ENCODE data around the gene VPS72.

VPS72 gene

GRCh38 chr1:151189637-151190445, at the start of gene VPS72:
VPS72 (minus strand) TSS chr1:151190197; CDS start chr1:151190121, 76 bp downstream.
- H3K4me3 ChIP-seq (ENCODE audit: control insufficient read depth, low read depth, low read length), result peak within 1 kb of the TSS; percentile 83
- DNase-seq (ENCODE audit: low read depth), result peak; percentile 56
- TF ChIP-seq CTCF (IDR thresholded peaks at IDR 0.05; ENCODE audit: control insufficient read depth, insufficient read depth, low read depth, low read length, missing control alignments), result no peak

- no peak overlapping the region for H3K4me3 ChIP-seq (ENCODE audit: control insufficient read depth, low read depth, low read length)
- no peak for TF ChIP-seq CTCF (IDR thresholded peaks at IDR 0.05; ENCODE audit: control insufficient read depth, insufficient read depth, low read depth, low read length, missing control alignments)
- peak; percentile 60 for DNase-seq (ENCODE audit: low read depth)
Measured at GRCh38 chr1:151238467-151238739, 48.4 kb upstream of the VPS72 start.

GRCh38 chr1:151237678-151238466, 47.9 kb upstream of the VPS72 start:
- DNase-seq (ENCODE audit: low read depth), result no peak
- H3K4me3 ChIP-seq (ENCODE audit: control insufficient read depth, low read depth, low read length), result no peak overlapping the region
- TF ChIP-seq CTCF (IDR thresholded peaks at IDR 0.05; ENCODE audit: control insufficient read depth, insufficient read depth, low read depth, low read length, missing control alignments), result no peak

- no peak overlapping the region for H3K4me3 ChIP-seq (ENCODE audit: control insufficient read depth, low read depth, low read length)
- TF ChIP-seq CTCF (IDR thresholded peaks at IDR 0.05; ENCODE audit: control insufficient read depth, insufficient read depth, low read depth, low read length, missing control alignments), result no peak
- no peak for DNase-seq (ENCODE audit: low read depth)
Measured at GRCh38 chr1:151235235-151235634, 45.2 kb upstream of the VPS72 start.

- DNase-seq (ENCODE audit: low read depth), result no peak
- no peak for TF ChIP-seq CTCF (IDR thresholded peaks at IDR 0.05; ENCODE audit: control insufficient read depth, insufficient read depth, low read depth, low read length, missing control alignments)
- H3K4me3 ChIP-seq (ENCODE audit: control insufficient read depth, low read depth, low read length), result no peak overlapping the region
Measured at GRCh38 chr1:151222130-151222529, 32.1 kb upstream of the VPS72 start.

GRCh38 chr1:151221616-151222015, 31.6 kb upstream of the VPS72 start:
- TF ChIP-seq CTCF (IDR thresholded peaks at IDR 0.05; ENCODE audit: control insufficient read depth, insufficient read depth, low read depth, low read length, missing control alignments), result no peak
- H3K4me3 ChIP-seq (ENCODE audit: control insufficient read depth, low read depth, low read length), result no peak overlapping the region
- DNase-seq (ENCODE audit: low read depth), result no peak
